GM18498 (cell line): Measurements from ENCODE around the gene NDRG4.
A peak's percentile ranks its signal among the peaks of the same experiment; 100 is the strongest.
"Not testable (repeated sequence)": the region's sequence is repeated elsewhere in the genome, so short reads cannot be mapped to it uniquely, and the experiment has no call there.

Source experiments
- ATAC-seq: cut with Tn5 transposase; IDR thresholded peaks from one replicate; pipeline ENCODE4 v1.9.1; 2021; ENCODE audit warnings: mild to moderate bottlenecking, moderate library complexity; ENCODE audit not compliant: unreplicated experiment

Gene NDRG4

GRCh38 chr16:58464916-58465731 is 34.8 kb upstream of the NDRG4 start:
- no peak for ATAC-seq

- no peak for ATAC-seq
Measured at GRCh38 chr16:58465817-58466216, 34.1 kb upstream of the NDRG4 start.

DNA sequence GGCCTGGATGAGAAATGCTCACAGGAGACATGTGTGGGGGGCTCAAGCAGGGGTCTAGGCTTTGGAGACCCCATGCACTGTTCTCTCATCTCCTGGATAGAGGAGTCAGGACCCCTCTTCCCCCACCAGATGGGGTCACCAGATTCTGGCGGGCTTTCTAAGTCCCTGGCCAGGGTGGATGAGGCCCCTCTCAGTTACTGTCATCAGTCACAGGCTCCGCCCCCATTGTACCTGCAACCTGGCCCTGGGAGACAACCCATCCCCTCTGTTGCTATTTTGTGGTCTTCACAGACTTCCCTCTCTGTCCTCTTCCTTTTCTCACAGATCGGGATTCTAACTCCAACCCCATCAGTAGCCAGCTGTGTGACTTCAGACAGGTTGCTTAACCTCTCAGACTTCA is 33.5 kb upstream of the NDRG4 start:
- no peak for ATAC-seq

DNA sequence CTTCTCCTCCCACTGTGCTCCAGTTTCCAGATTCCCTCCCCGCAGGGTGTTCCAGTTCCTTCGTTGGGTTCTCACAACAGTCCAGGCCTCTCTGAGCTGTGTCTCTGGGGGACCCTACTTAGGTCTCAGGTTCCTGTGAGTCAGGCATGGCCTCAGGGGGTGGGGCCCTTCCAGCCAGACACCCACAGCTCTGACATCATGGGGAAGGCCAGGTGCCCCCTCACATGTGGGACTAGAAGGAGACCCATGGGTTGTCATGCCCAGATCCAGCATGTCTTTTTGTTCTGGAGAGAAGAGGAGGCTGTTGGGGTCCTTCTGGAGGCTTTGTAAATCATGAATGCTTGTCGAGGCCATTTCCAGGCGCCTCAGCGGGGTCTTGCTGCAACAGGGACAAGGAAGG is 32.0 kb upstream of the NDRG4 start:
- no peak for ATAC-seq

- no peak for ATAC-seq
Measured at GRCh38 chr16:58471209-58471975, 28.6 kb upstream of the NDRG4 start.

GRCh38 chr16:58472266-58472665 is 27.7 kb upstream of the NDRG4 start:
- no peak for ATAC-seq

GRCh38 chr16:58472827-58473226 is 27.1 kb upstream of the NDRG4 start:
- ATAC-seq, result no peak

GRCh38 chr16:58474296-58474695 is 25.6 kb upstream of the NDRG4 start:
- ATAC-seq, result no peak

GRCh38 chr16:58475091-58475619 is 24.8 kb upstream of the NDRG4 start:
- ATAC-seq, result no peak

DNA sequence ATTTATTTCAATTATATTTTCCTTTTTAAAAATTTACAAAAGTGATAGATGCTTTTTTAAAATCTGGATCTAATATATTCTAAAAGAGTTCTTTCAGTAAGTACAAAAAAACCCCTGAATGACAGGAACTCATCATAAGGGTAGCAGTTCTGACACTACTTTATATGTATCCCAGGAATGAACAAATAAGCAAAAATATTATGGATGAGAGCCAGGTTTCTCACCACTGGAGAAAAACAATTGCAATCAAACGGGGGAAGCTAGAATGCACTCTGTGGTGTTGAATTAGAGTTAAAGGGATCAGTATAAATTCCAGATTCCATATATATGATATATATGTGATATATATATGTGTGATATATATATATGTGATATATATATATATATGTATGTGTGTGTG is 23.2 kb upstream of the NDRG4 start:
- no peak for ATAC-seq

GRCh38 chr16:58478427-58478826 is 21.5 kb upstream of the NDRG4 start:
- ATAC-seq, result no peak

- no peak for ATAC-seq
Measured at GRCh38 chr16:58481226-58481869, 18.6 kb upstream of the NDRG4 start.

DNA sequence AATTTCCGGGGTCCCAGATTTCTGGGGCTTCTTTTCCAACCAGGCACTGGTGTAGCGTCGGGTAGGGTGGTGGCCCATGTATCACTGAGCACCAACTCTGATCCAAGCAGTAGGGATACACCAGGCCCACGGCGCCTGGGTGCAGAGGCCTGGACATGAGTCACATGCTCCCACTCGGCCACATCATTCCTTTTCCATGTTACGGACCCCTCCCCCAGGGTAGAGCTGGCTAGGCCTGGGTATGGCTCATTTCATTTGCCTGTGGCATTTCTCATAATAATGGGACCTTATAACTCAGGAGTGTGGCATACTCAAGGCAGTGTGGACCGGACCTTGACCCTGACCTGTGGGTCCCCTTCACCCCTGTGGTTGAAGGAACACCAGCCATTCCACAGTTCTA is 18.0 kb upstream of the NDRG4 start:
- no peak for ATAC-seq

DNA sequence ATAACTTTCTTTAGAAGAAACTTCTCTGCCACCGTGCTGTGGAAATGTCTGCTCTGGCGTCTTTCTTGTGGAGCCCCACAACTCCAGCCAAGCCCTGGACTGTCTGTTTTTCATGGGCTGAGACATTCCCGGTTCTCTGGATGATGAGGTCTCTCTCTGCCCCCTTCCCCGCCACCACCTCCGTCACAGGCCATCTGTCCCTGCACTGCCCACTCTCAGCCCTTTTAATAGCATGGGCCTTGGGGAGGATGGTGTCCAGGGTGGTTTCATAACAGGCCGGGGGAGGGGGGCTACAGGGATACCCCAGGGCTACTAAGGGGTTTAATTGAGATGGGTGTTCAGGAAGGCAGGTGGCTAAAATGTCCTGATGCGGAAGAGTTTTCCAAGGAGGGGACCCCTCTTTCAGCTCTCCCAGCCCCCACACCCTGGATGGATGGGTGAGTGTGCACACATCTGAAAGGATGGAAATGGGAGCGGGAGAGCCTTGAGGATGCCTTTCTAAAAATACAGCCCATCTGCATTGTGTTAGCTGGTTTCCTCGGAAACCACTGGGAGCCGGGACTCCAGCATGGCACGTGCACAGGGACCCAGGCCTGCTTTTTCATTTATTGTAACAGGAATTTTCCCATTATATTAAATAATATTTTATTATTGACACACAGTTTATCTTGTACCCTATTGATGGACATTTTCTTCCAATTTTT is 14.6 kb upstream of the NDRG4 start:
- no peak for ATAC-seq

DNA sequence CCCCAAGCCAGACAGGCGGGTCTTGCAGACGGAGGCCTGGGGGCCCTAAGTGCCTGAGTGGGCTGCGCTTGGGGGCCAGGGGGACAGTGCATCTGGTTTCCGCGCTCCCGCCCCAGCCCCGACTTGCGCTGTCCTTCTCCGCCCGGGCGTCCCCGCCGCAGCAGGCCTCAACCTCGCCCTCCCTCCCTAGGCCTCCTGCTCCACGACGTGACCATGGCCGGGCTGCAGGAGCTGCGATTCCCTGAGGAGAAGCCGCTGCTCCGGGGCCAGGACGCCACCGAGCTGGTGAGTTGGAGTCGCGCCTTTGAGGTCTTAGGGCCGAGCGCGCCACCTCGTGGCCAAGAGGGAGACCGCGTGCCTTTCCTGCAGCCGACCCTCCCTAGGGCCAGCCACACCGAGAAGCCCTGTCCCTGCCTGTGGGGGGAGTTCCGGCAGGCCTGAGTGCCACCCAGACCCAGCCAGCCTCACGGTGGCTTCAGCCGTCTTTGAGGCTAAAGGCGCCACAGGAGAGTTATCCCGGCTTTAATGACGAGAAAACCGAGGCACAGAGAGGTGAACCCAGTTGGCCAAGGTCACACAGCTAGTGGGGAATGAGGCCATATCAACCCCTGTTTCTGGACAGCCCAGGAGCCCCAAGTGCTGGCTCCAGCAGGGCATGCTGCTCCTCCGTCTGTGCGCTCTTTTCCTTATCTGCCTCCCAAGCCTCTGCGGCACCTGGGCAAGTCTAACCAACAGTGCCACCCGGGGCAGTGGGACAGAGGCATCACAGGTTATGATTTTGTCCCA is 12.2 kb upstream of the NDRG4 start:
- peak; percentile 79 for ATAC-seq

- no peak for ATAC-seq
Measured at GRCh38 chr16:58488531-58488930, 11.4 kb upstream of the NDRG4 start.

- ATAC-seq, result no peak
Measured at GRCh38 chr16:58490065-58490464, 9.9 kb upstream of the NDRG4 start.

DNA sequence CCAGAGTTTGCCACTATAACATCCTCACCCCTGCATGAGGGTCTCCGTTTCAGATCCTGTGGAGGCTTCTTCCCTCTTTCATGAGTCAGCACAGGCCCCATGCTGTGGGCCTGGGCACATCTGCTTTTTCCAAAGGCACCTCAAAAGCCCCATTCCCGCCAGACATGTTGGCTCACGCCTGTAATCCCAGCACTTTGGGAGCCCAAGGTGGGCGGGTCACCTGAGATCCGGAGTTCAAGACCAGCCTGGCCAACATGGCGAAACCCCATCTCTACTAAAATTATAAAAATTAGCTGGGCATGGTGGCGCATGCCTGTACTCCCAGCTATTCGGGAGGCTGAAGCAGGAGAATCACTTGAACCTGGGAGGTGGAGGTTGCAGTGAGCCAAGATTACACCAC is 9.4 kb upstream of the NDRG4 start:
- not testable (repeated sequence) for ATAC-seq

DNA sequence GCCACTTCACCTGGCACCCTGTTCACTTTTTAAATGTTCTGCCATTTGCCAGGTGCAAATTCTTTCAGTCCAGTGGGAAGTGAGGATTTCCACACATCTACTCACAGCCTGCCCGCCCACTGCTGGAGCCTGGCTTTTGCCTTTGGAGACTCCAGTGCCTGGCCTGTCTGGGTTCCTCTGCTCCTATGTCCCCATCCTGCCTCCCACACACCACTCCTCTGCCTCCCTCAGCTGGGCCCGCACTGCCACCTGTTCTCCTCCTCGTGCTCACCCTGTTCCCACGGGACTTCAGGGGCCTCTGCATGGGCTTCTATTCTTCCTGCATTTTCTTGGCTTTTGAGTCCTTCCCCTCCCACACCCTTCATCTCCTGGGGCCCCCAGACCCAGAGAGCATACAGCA is 7.9 kb upstream of the NDRG4 start:
- no peak for ATAC-seq

GRCh38 chr16:58492735-58493134 is 7.2 kb upstream of the NDRG4 start:
- no peak for ATAC-seq
